Prostate gland (tissue), 2 donors: ENCODE measurements around the gene CT45A1. TPM values are rescaled to one million over a fixed set of nuclear protein-coding genes. Genes with fewer than 3 reads are reported as not detected.
"Not testable (repeated sequence)": the region's sequence is repeated elsewhere in the genome, so short reads cannot be mapped to it uniquely, and the experiment has no call there.

Experiments
- DNase-seq: peaks from one replicate; pipeline ENCODE4 v3.0.0-alpha.2; 2019; ENCODE audit warnings: low spot score
- H3K27ac ChIP-seq, 2 donors: fragments of 200-600 bp; sonication (generic); 2 replicates each; pipeline ENCODE4 v1.5.1; 2017 to 2019
- H3K27me3 ChIP-seq: fragments of 200-600 bp; sonication (generic); replicated peaks from 2 replicates; pipeline ENCODE4 v1.5.1; 2019; ENCODE audit not compliant: insufficient read depth
- H3K36me3 ChIP-seq, 2 donors: fragments of 200-600 bp; sonication (generic); 1 replicate in 1 of 2; 2 replicates in 1 of 2; pipeline versions ENCODE4 v1.5.1 to v1.8.1; 2017 to 2019
- H3K4me1 ChIP-seq: fragments of 200-600 bp; sonication (generic); replicated peaks from 2 replicates; pipeline ENCODE4 v1.5.1; 2019
- H3K4me3 ChIP-seq, 2 donors: fragments of 200-600 bp; sonication (generic); 2 replicates each; pipeline ENCODE4 v1.5.1; 2017 to 2019
- H3K9me3 ChIP-seq: fragments of 200-600 bp; sonication (generic); 2 replicates; pipeline ENCODE4 v1.5.1; 2017
- CTCF ChIP-seq, 4 experiments: fragments of 200-600 bp in 2 of 4; fragments of 450-650 bp in 2 of 4; sonication (generic) in 2 of 4; IDR thresholded peaks; 1 replicate in 3 of 4; 2 replicates in 1 of 4; pipeline ENCODE4 v1.5.1; 2016 to 2019; ENCODE audit warnings: antibody characterized with exemption in 4 of 4, mild to moderate bottlenecking in 2 of 4, moderate library complexity in 2 of 4
- POLR2A ChIP-seq: fragments of 450-650 bp; IDR thresholded peaks from one replicate; pipeline ENCODE4 v1.6.1; 2016; ENCODE audit warnings: antibody characterized with exemption, mild to moderate bottlenecking
- POLR2AphosphoS5 ChIP-seq: sonication (generic); formaldehyde crosslinking; IDR thresholded peaks from one replicate; pipeline ENCODE4 v1.6.1; 2017; ENCODE audit warnings: antibody characterized with exemption
- WGBS: methylation state at CpG from one replicate; pipeline ENCODE4 v1.1.5; 2018; 5-methylcytosine and 5-hydroxymethylcytosine counted together
- intact Hi-C: fragments of 100-400 bp; cut with DNase I; formaldehyde crosslinking; loops from one replicate; pipeline ENCODE4 v1.14.2; 2022
- small RNA-seq, 2 donors: library from RNA; depleted of rRNA; stranded (forward); fragments of <200 nt; gene quantifications; one replicate each; pipeline ENCODE3, GENCODE V24; 2016
- total RNA-seq, 2 donors: library from RNA; depleted of rRNA; stranded (reverse); fragments of >200 nt; gene quantifications; one replicate each; pipeline ENCODE4 v1.1.0, GENCODE V29; 2016

CT45A1 gene
- total RNA-seq, 2 donors from 2014 or later, result 1.0 TPM; not detected in 1

- DNase-seq, result no peak
- H3K4me3 ChIP-seq, result no peak overlapping the region
- no peaks in the 10 kb centered on the region for H3K9me3 ChIP-seq
- TF ChIP-seq CTCF (IDR thresholded peaks at IDR 0.05) (no peak), POLR2AphosphoS5 (no peak), POLR2A (no peak)
- H3K27ac ChIP-seq, result no peak overlapping the region
- intact Hi-C loops, result no loop called here
- H3K27me3 ChIP-seq, result no peaks in the 10 kb centered on the region
- no peaks in the 10 kb centered on the region for H3K36me3 ChIP-seq
- H3K4me1 ChIP-seq, result no peaks in the 10 kb centered on the region
- WGBS, result 97% methylated on average over 21 of the region's 23 CpGs
These were observed 27.8 kb downstream of the CT45A1 start for GRCh38 chrX:135741192-135741715.

- H3K27ac ChIP-seq, H3K9me3 ChIP-seq, H3K4me1 ChIP-seq, DNase-seq, H3K36me3 ChIP-seq, H3K4me3 ChIP-seq, H3K27me3 ChIP-seq, intact Hi-C loops: not testable (repeated sequence)
- 93% methylated on average over 3 of the region's 4 CpGs for WGBS
These were observed 31.3 kb downstream of the CT45A1 start for GRCh38 chrX:135744739-135745138.

- WGBS, result no CpG with 5 or more reads among the region's 17 CpGs
- not testable (repeated sequence) for H3K27ac ChIP-seq
These were observed 54.7 kb downstream of the CT45A1 start, which contains the start of gene CT45A3 for GRCh38 chrX:135768091-135768490. TSS of gene CT45A3 (minus strand) at chrX:135768191. CDS start at chrX:135764444, 3,747 bp downstream.

More at GRCh38 chrX:135768091-135768490, 54.7 kb downstream of the CT45A1 start, which contains the start of gene CT45A3:
- H3K27me3 ChIP-seq, intact Hi-C loops, H3K4me1 ChIP-seq, H3K9me3 ChIP-seq, H3K4me3 ChIP-seq, H3K36me3 ChIP-seq, DNase-seq: not testable (repeated sequence)

Small RNA genes within 50 kb of the gene (small RNA-seq; reads per million reads assigned to genes)
- 0 reads per million in 2 donors for gene AC240442.1

Other genes with a start within 250 kb of the CT45A1 start
- 10 to 100 TPM in 1 of 2 donors, 1 to 10 TPM in 1; 7.2 to 25.7 TPM for gene INTS6L, start 193.0 kb upstream of the CT45A1 start, total RNA-seq
- 10 to 100 TPM in 1 of 2 donors, not detected in 1; 12.0 TPM for gene CT45A3, start 54.6 kb downstream of the CT45A1 start, total RNA-seq
- 1 to 10 TPM in 1 of 2 donors, not detected in 1; 1.0 TPM for gene CT45A5, start 71.9 kb downstream of the CT45A1 start, total RNA-seq
- gene CT45A6, start 89.1 kb downstream of the CT45A1 start, total RNA-seq, result not detected
- gene CT45A2, start 106.4 kb downstream of the CT45A1 start, total RNA-seq, result not detected
- not detected for gene CT45A7, start 123.6 kb downstream of the CT45A1 start, total RNA-seq
- not detected for gene CT45A8, start 140.9 kb downstream of the CT45A1 start, total RNA-seq
- not detected for gene CT45A9, start 158.2 kb downstream of the CT45A1 start, total RNA-seq
- gene CT45A10, start 179.8 kb downstream of the CT45A1 start, total RNA-seq, result 10 to 100 TPM in 1 of 2 donors, not detected in 1; 13.8 TPM
- gene SAGE1, start 180.1 kb downstream of the CT45A1 start, total RNA-seq, result 1 to 10 TPM in 1 of 2 donors, not detected in 1; 1.8 TPM